PC-3 (cell line): Measurements from ENCODE around the gene RTN4RL1. TPM values are rescaled to one million over a fixed set of nuclear protein-coding genes. Genes with fewer than 3 reads are reported as not detected.

Experiments
- ATAC-seq: fragments of 200-7000 bp; cut with Tn5 transposase; 2 replicates; pipeline ENCODE4 v1.9.1; 2020; ENCODE audit warnings: mild to moderate bottlenecking, moderate library complexity
- BruUV-seq: library from RNA; stranded (reverse); fragments of 400-500 nt; replicated peaks from 2 replicates; lab custom pipeline; 2021; lab: Mats Ljungman, UMichigan
- CTCF ChIA-PET: fragments of 300-600 bp; sonication (Branson Sonifier 250); formaldehyde crosslinking; loops from one replicate; lab custom pipeline; 2022; ENCODE audit warnings: antibody characterized with exemption; lab: Charles Lee
- POLR2A ChIA-PET: fragments of 300-600 bp; sonication (Branson Sonifier 250); formaldehyde crosslinking; loops from one replicate; lab custom pipeline; 2022; ENCODE audit warnings: antibody characterized with exemption; ENCODE audit not compliant: unreplicated experiment; lab: Charles Lee
- DNase-seq: peaks from one replicate; pipeline ENCODE4 v3.0.0-alpha.2; 2015
- H2AFZ ChIP-seq: fragments of 300-600 bp; sonication (generic); 2 replicates; pipeline ENCODE4 v1.6.0; 2016; ENCODE audit warnings: antibody characterized with exemption, low read length
- H3F3A ChIP-seq: fragments of 300-600 bp; sonication (generic); one replicate; pipeline ENCODE4 v1.6.0; 2017; ENCODE audit warnings: antibody characterized with exemption, low read length, control low read depth, mild to moderate bottlenecking; ENCODE audit not compliant: unreplicated experiment
- H3K27ac ChIP-seq: fragments of 300-600 bp; sonication (generic); 2 replicates; pipeline ENCODE4 v1.5.1; 2016; ENCODE audit warnings: mild to moderate bottlenecking, low read length
- H3K27me3 ChIP-seq: fragments of 300-600 bp; sonication (generic); 2 replicates; pipeline ENCODE4 v1.6.1; 2016; ENCODE audit warnings: low read length, mixed read lengths
- H3K36me3 ChIP-seq: fragments of 300-600 bp; sonication (generic); 2 replicates; pipeline ENCODE4 v1.6.1; 2016; ENCODE audit warnings: low read depth, mixed run types, low read length, mixed read lengths
- H3K4me1 ChIP-seq: fragments of 300-600 bp; sonication (generic); 2 replicates; pipeline ENCODE4 v1.5.1; 2016; ENCODE audit warnings: low read length; ENCODE audit not compliant: insufficient read depth
- H3K4me2 ChIP-seq: fragments of 300-600 bp; sonication (generic); 2 replicates; pipeline ENCODE4 v1.6.0; 2016; ENCODE audit warnings: low read length
- H3K4me3 ChIP-seq: fragments of 300-600 bp; sonication (generic); 2 replicates; pipeline ENCODE4 v1.5.1; 2016; ENCODE audit warnings: mild to moderate bottlenecking, low read length, mixed read lengths
- H3K79me2 ChIP-seq: fragments of 300-600 bp; sonication (generic); 2 replicates; pipeline ENCODE4 v1.6.1; 2017; ENCODE audit warnings: low read length, mixed read lengths
- H3K9ac ChIP-seq: fragments of 300-600 bp; sonication (generic); 2 replicates; pipeline ENCODE4 v1.6.0; 2016; ENCODE audit warnings: mild to moderate bottlenecking, low read length
- H3K9me2 ChIP-seq: fragments of 300-600 bp; sonication (generic); replicated peaks from 2 replicates; pipeline ENCODE4 v1.6.1; 2016; ENCODE audit warnings: mixed run types, low read length, mixed read lengths
- H3K9me3 ChIP-seq: fragments of 300-600 bp; sonication (generic); 2 replicates; pipeline ENCODE4 v1.6.1; 2016; ENCODE audit warnings: low read length, mixed read lengths
- H4K20me1 ChIP-seq: fragments of 300-600 bp; sonication (generic); 2 replicates; pipeline ENCODE4 v1.6.1; 2016; ENCODE audit warnings: low read length, mixed read lengths
- EZH2 ChIP-seq: fragments of 300-600 bp; sonication (generic); IDR thresholded peaks from one replicate; pipeline ENCODE4 v1.6.1; 2017; ENCODE audit warnings: antibody characterized with exemption, mild to moderate bottlenecking, low read length; ENCODE audit not compliant: unreplicated experiment
- EZH2phosphoT487 ChIP-seq: fragments of 300-600 bp; sonication (generic); IDR thresholded peaks from 2 replicates; pipeline ENCODE4 v1.6.1; 2018; ENCODE audit warnings: mild to moderate bottlenecking, antibody characterized with exemption, low read length, borderline replicate concordance
- intact Hi-C: fragments of 100-400 bp; cut with micrococcal nuclease; formaldehyde crosslinking; loops from 2 replicates; pipeline ENCODE4 v1.9.0; 2023
- total RNA-seq: library from RNA; depleted of rRNA; stranded (reverse); fragments of >200 nt; gene quantifications from 2 replicates; pipeline ENCODE4 v1.2.3, GENCODE V29; 2014
- TF ChIP-seq, protein P1 (sequence below): fragments of 300-600 bp; sonication (generic); conservative IDR thresholded peaks from 2 replicates; pipeline ENCODE4 v1.5.1; 2017; ENCODE audit warnings: antibody characterized with exemption, low read depth, mild to moderate bottlenecking, low read length

RTN4RL1 gene
- total RNA-seq, 1 experiment from 2014 or later = 6.9 TPM

DNA sequence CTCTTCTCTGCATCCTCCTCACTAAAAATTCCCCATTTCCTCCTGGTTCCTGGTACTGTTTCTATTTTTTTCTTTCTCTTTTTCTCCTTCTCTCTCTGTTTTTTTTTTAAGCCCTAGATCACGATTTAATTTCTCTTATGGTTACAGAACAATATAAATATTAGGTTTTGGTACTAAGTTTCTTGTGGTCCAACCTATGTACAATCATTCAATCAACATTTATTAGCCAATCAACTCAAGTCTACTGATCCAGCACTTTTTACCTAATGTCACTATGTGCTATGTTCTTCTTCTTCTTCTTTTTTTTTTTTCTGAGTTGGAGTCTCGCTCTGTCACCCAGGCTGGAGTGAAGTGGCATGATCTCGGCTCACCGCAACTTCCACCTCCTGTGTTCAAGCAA lies 12.6 kb downstream of the RTN4RL1 start:
- Histone ChIP-seq H3K27me3 (no peaks in the 10 kb centered on the region), H3F3A (no peaks in the 10 kb centered on the region), H3K9ac (peak overlapping the region; percentile 50; the same call in 1 of the 2 replicates), H3K4me1 (peaks cover 26% of the 10 kb centered on the region), H3K4me3 (peak overlapping the region; percentile 50; the same call in 1 of the 2 replicates), H3K27ac (peak overlapping the region; percentile 89), H2AFZ (no peak overlapping the region; the same call in 1 of the 2 replicates), H3K36me3 (no peaks in the 10 kb centered on the region), H3K4me2 (peak overlapping the region; percentile 80), H3K79me2 (peaks cover 17% of the 10 kb centered on the region; the same call in 1 of the 2 replicates), H3K9me2 (no peaks in the 10 kb centered on the region), H3K9me3 (no peaks in the 10 kb centered on the region), H4K20me1 (no peaks in the 10 kb centered on the region)
- CTCF ChIA-PET = no interaction called here
- TF ChIP-seq, protein P1, sequence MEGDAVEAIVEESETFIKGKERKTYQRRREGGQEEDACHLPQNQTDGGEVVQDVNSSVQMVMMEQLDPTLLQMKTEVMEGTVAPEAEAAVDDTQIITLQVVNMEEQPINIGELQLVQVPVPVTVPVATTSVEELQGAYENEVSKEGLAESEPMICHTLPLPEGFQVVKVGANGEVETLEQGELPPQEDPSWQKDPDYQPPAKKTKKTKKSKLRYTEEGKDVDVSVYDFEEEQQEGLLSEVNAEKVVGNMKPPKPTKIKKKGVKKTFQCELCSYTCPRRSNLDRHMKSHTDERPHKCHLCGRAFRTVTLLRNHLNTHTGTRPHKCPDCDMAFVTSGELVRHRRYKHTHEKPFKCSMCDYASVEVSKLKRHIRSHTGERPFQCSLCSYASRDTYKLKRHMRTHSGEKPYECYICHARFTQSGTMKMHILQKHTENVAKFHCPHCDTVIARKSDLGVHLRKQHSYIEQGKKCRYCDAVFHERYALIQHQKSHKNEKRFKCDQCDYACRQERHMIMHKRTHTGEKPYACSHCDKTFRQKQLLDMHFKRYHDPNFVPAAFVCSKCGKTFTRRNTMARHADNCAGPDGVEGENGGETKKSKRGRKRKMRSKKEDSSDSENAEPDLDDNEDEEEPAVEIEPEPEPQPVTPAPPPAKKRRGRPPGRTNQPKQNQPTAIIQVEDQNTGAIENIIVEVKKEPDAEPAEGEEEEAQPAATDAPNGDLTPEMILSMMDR = no peak
- DNase-seq (no peak), ATAC-seq (no peak)
- intact Hi-C loops = no loop called here
- POLR2A ChIA-PET = no interaction called here
- BruUV-seq = no TSS peak

DNA sequence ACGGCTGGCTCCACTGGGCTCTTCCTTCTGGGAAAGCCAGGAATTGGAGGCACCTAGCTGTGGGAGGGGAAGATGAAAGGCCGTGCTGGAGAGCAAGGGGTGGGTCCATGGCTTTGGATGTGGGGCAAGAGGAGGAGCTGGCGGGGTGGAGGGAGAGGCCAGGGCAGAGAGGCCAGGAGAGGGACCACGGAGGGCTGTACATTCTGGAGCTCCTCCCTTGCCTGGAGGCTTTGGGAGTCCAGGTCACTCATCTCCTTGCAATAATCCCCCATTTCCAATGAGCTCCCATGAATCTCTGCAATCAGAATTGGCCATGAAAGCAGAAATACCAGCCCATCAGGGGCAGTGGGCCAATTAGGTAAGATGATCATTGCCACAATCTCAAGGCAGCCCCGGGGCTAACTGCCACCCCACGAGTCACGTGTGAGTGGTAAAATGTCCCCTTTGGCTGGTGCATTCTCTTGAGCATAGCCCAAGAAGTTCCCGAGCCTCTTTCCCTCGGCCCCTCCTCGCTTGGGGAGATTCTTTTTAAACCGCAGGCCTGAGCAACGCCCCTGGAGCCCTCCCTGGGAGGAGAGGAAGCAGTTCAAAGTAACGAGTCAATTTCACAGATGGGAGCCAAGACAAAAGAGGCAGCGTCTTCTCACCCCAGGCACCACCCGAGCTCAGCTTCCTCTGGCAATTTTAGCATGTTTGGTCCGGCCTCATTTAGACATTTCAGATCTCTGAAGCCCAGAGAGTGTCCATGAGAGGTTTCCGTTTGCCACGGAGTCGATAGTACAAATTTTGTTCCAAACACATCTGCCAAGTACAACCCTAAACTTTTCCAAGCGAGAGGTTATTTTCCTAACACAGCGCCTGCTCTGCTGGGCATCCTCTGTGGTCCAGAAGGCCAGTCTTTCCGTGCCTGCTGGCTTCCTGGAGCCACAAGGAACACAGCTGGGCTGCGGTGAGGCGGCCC lies 13.4 kb downstream of the RTN4RL1 start:
- Histone ChIP-seq H3K9me3 (no peaks in the 10 kb centered on the region), H3K36me3 (no peaks in the 10 kb centered on the region), H2AFZ (peak overlapping the region; percentile 72), H3K4me3 (peak overlapping the region; percentile 50), H3K27me3 (no peaks in the 10 kb centered on the region), H3K27ac (peak overlapping the region; percentile 89), H3F3A (no peaks in the 10 kb centered on the region), H3K9ac (peak overlapping the region; percentile 50), H3K4me1 (peaks cover 26% of the 10 kb centered on the region), H3K9me2 (no peaks in the 10 kb centered on the region), H3K79me2 (peaks cover 13% of the 10 kb centered on the region; the same call in 1 of the 2 replicates), H4K20me1 (no peaks in the 10 kb centered on the region), H3K4me2 (peak overlapping the region; percentile 80)
- ChIA-PET CTCF (interaction anchor here (0.5 kb wide), 1 partner anchor 23 kb away, joined by 3 read pairs; no protein-coding TSS in a partner anchor), POLR2A (interaction anchor here (0.5 kb wide), 1 partner anchor 14 kb away, joined by 18 read pairs; the partner anchor contains the start of gene RTN4RL1)
- ATAC-seq (peak; percentile 79), DNase-seq (peak; percentile 95)
- no TSS peak for BruUV-seq
- intact Hi-C loops = no loop called here
- TF ChIP-seq, protein P1 = no peak
- TF ChIP-seq EZH2phosphoT487 (no peak), EZH2 (no peak)

DNA sequence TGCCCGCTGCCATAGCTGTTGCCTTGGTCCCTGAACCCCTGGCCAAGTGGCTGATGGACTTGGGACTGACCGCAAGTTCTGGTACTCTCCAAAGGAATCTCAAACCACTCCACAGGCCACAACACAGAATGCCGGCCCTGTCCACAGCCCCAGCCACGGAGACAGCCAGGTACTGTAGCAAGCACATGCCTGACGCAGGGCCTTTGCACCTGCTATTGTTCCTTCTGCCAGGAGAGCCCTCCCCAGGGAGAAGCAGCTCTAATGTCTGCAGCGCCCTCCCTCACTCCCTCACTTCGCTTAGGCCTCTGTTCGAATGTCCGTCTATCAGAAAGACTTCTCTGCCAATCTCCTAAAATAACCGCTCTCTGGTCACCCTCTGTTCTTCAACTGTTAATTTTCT lies 15.4 kb downstream of the RTN4RL1 start:
- ATAC-seq (no peak), DNase-seq (no peak)
- Histone ChIP-seq H3K9ac (no peak overlapping the region), H3K4me1 (peaks cover 26% of the 10 kb centered on the region), H3K36me3 (no peaks in the 10 kb centered on the region), H3K27ac (no peak overlapping the region), H3K27me3 (no peaks in the 10 kb centered on the region), H3K4me2 (no peak overlapping the region), H3K4me3 (no peak overlapping the region), H3K9me3 (no peaks in the 10 kb centered on the region), H3K9me2 (no peaks in the 10 kb centered on the region), H2AFZ (no peak overlapping the region), H4K20me1 (no peaks in the 10 kb centered on the region), H3F3A (no peaks in the 10 kb centered on the region), H3K79me2 (0 out of 2 replicates have a peak, but pooled peaks cover 9% of the 10 kb centered on the region)
- POLR2A ChIA-PET = no interaction called here
- BruUV-seq = no TSS peak
- TF ChIP-seq, protein P1 = no peak
- CTCF ChIA-PET = no interaction called here
- intact Hi-C loops = no loop called here
